ENCODE data around the gene CEACAM21.
"Not testable (repeated sequence)": the region's sequence is repeated elsewhere in the genome, so short reads cannot be mapped to it uniquely, and the experiment has no call there.

CEACAM21 gene

GRCh38 chr19:41549884-41550283, 26.1 kb upstream of the CEACAM21 start:
- no peak for DNase-seq

- DNase-seq = no peak
Observed at GRCh38 chr19:41551212-41551610, 24.8 kb upstream of the CEACAM21 start.

GRCh38 chr19:41551711-41552110, 24.3 kb upstream of the CEACAM21 start:
- DNase-seq = no peak

- DNase-seq = no peak
Observed at GRCh38 chr19:41552558-41552957, 23.4 kb upstream of the CEACAM21 start.

GRCh38 chr19:41553804-41554203, 22.2 kb upstream of the CEACAM21 start:
- no peak for DNase-seq

GRCh38 chr19:41554907-41555306, 21.1 kb upstream of the CEACAM21 start:
- DNase-seq = no peak

- no peak for DNase-seq
Observed at GRCh38 chr19:41555748-41556147, 20.2 kb upstream of the CEACAM21 start.

GRCh38 chr19:41563854-41564514, 12.0 kb upstream of the CEACAM21 start:
- DNase-seq = no peak

- DNase-seq = no peak
Observed at GRCh38 chr19:41564515-41565378, 11.2 kb upstream of the CEACAM21 start.

- DNase-seq = no peak
Observed at GRCh38 chr19:41565379-41565720, 10.6 kb upstream of the CEACAM21 start.

- no peak for DNase-seq
Observed at GRCh38 chr19:41566001-41566400, 10.0 kb upstream of the CEACAM21 start.

- DNase-seq = no peak
Observed at GRCh38 chr19:41569481-41570150, 6.3 kb upstream of the CEACAM21 start.

- DNase-seq = no peak
Observed at GRCh38 chr19:41570179-41570578, 5.8 kb upstream of the CEACAM21 start.

- DNase-seq = peak; percentile 79
Observed at GRCh38 chr19:41570639-41571112, 5.3 kb upstream of the CEACAM21 start.

GRCh38 chr19:41577144-41577830, 1.3 kb downstream of the CEACAM21 start:
- DNase-seq = no peak

- DNase-seq = no peak
Observed at GRCh38 chr19:41577833-41578232, 1.9 kb downstream of the CEACAM21 start.

GRCh38 chr19:41578886-41579285, 2.9 kb downstream of the CEACAM21 start:
- no peak for DNase-seq

GRCh38 chr19:41581068-41581467, 5.1 kb downstream of the CEACAM21 start:
- DNase-seq = not testable (repeated sequence)

GRCh38 chr19:41582577-41583182, 6.7 kb downstream of the CEACAM21 start:
- DNase-seq = not testable (repeated sequence)

- no peak for DNase-seq
Observed at GRCh38 chr19:41584260-41584810, 8.4 kb downstream of the CEACAM21 start.

- DNase-seq = no peak
Observed at GRCh38 chr19:41584931-41585330, 9.0 kb downstream of the CEACAM21 start.

GRCh38 chr19:41586064-41586463, 10.1 kb downstream of the CEACAM21 start:
- DNase-seq = no peak

Measured in right forelimb (tissue), 1 donor.